Prostate gland (tissue), 2 donors: ENCODE data around the gene SERAC1.

Source experiments
- POLR2A ChIP-seq: fragments of 450-650 bp; IDR thresholded peaks from one replicate; pipeline ENCODE4 v1.6.1; 2016; ENCODE audit warnings: antibody characterized with exemption, mild to moderate bottlenecking
- TF ChIP-seq, protein P1 (sequence below), 4 experiments: fragments of 200-600 bp in 2 of 4; fragments of 450-650 bp in 2 of 4; sonication (generic) in 2 of 4; IDR thresholded peaks; 1 replicate in 3 of 4; 2 replicates in 1 of 4; pipeline ENCODE4 v1.5.1; 2016 to 2019; ENCODE audit warnings: antibody characterized with exemption in 4 of 4, mild to moderate bottlenecking in 2 of 4, moderate library complexity in 2 of 4

DNA sequence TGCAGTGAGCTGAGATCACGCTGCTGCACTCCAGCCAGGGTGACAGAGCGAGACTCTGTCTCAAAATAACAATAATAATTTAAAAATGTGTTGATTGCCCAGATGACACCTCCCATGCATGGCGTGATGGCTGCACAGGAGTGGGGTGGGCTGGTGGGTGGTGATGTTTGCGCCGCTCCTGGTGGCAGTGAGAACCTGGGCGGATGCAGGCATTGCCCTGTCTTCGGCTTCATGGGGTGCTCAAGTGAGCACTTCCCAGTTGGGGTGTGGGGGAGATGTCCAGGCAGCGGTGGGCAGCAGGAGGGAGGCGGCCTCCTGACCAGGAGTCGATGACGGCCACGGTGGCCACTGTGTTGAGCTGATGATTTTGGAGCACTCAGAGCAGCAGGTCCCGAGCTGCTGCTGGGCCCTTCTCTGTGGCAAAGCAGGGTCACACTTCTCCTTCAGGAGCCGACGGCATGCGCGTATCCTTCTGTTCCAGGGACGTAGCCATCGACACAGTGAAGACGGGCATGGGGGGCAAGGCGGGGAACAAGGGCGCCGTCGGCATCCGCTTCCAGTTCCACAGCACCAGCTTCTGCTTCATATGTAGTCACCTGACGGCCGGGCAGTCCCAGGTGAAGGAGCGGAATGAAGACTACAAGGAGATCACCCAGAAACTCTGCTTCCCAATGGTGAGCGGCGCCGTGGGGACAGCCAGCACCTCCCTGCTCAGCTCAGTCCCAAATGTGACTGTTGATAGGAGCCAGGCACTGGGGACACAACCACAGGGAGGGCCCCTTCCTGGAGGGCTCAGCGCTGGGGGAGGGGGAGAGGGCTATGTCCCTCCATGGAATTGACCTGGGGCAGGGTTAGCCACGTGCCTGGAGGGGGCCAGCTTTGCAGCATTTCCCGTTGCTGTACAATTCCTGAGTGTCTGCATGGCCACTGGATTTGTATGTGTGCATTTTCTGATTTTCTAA is 96.7 kb downstream of the SERAC1 start:
- TF ChIP-seq, protein P1, sequence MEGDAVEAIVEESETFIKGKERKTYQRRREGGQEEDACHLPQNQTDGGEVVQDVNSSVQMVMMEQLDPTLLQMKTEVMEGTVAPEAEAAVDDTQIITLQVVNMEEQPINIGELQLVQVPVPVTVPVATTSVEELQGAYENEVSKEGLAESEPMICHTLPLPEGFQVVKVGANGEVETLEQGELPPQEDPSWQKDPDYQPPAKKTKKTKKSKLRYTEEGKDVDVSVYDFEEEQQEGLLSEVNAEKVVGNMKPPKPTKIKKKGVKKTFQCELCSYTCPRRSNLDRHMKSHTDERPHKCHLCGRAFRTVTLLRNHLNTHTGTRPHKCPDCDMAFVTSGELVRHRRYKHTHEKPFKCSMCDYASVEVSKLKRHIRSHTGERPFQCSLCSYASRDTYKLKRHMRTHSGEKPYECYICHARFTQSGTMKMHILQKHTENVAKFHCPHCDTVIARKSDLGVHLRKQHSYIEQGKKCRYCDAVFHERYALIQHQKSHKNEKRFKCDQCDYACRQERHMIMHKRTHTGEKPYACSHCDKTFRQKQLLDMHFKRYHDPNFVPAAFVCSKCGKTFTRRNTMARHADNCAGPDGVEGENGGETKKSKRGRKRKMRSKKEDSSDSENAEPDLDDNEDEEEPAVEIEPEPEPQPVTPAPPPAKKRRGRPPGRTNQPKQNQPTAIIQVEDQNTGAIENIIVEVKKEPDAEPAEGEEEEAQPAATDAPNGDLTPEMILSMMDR (IDR thresholded peaks at IDR 0.05) = no peak
- no peak for TF ChIP-seq POLR2A
